GM19395 (cell line): ENCODE results near the gene CPNE2.
"Not testable (repeated sequence)": the region's sequence is repeated elsewhere in the genome, so short reads cannot be mapped to it uniquely, and the experiment has no call there.

ENCODE experiments used
- ATAC-seq: cut with Tn5 transposase; IDR thresholded peaks from one replicate; pipeline ENCODE4 v1.9.1; 2021; ENCODE audit warnings: mild to moderate bottlenecking, moderate library complexity; ENCODE audit not compliant: unreplicated experiment

Gene CPNE2

GRCh38 chr16:57069053-57069452, 23.3 kb upstream of the CPNE2 start:
- no peak for ATAC-seq

- ATAC-seq = no peak
These were observed 22.6 kb upstream of the CPNE2 start for GRCh38 chr16:57069635-57070370.

- ATAC-seq = no peak
These were observed 22.0 kb upstream of the CPNE2 start for GRCh38 chr16:57070424-57070823.

- ATAC-seq = not testable (repeated sequence)
These were observed 21.2 kb upstream of the CPNE2 start for GRCh38 chr16:57071081-57071732.

GRCh38 chr16:57071831-57072582, 20.4 kb upstream of the CPNE2 start:
- no peak for ATAC-seq

- ATAC-seq = no peak
These were observed 19.6 kb upstream of the CPNE2 start for GRCh38 chr16:57072616-57073275.

GRCh38 chr16:57077714-57078113, 14.7 kb upstream of the CPNE2 start:
- no peak for ATAC-seq

- ATAC-seq = no peak
These were observed 10.6 kb upstream of the CPNE2 start for GRCh38 chr16:57081744-57082143.

GRCh38 chr16:57082664-57083063, 9.7 kb upstream of the CPNE2 start:
- ATAC-seq = no peak

GRCh38 chr16:57083485-57084126, 8.8 kb upstream of the CPNE2 start:
- ATAC-seq = no peak

GRCh38 chr16:57084257-57084770, 8.1 kb upstream of the CPNE2 start:
- no peak for ATAC-seq

GRCh38 chr16:57084996-57085395, 7.4 kb upstream of the CPNE2 start:
- ATAC-seq = no peak

- no peak for ATAC-seq
These were observed 5.4 kb upstream of the CPNE2 start for GRCh38 chr16:57087003-57087402.

GRCh38 chr16:57089406-57089805, 3.0 kb upstream of the CPNE2 start:
- ATAC-seq = no peak

GRCh38 chr16:57091200-57091974, 996 bp upstream of the CPNE2 start:
- no peak for ATAC-seq

- ATAC-seq = no peak
These were observed 516 bp downstream of the CPNE2 start for GRCh38 chr16:57092786-57093411.

GRCh38 chr16:57093666-57094564, 1.5 kb downstream of the CPNE2 start:
- no peak for ATAC-seq

- ATAC-seq = no peak
These were observed 2.5 kb downstream of the CPNE2 start for GRCh38 chr16:57094911-57095310.
